GM12878 (cell line): ENCODE data around the gene POFUT1. TPM values are rescaled to one million over a fixed set of nuclear protein-coding genes. Genes with fewer than 3 reads are reported as not detected.

Experiments
- ATAC-seq: fragments of 200-7000 bp; cut with Tn5 transposase; 3 replicates; pipeline ENCODE4 v1.9.1; 2020; ENCODE audit warnings: mild to moderate bottlenecking, moderate library complexity
- BruUV-seq: library from RNA; stranded (reverse); fragments of 400-500 nt; replicated peaks from 2 replicates; lab custom pipeline; 2021; lab: Mats Ljungman, UMichigan
- CTCF ChIA-PET: fragments of 300-600 bp; sonication (Branson Sonifier 250); formaldehyde crosslinking; extraction: SDS; loops from one replicate; lab custom pipeline; 2021; ENCODE audit warnings: inconsistent platforms; lab: Yijun Ruan, JAX
- POLR2A ChIA-PET: fragments of 350-600 bp; formaldehyde crosslinking; extraction: SDS; loops from one replicate; lab custom pipeline; 2021; ENCODE audit warnings: inconsistent platforms; lab: Charles Lee
- RAD21 ChIA-PET: fragments of 300-600 bp; sonication (Branson Sonifier 250); formaldehyde crosslinking; loops from one replicate; lab custom pipeline; 2023; ENCODE audit warnings: antibody characterized with exemption; ENCODE audit not compliant: unreplicated experiment; lab: Charles Lee
- SMC1A ChIA-PET: fragments of 300-600 bp; sonication (Branson Sonifier 250); formaldehyde crosslinking; loops from one replicate; lab custom pipeline; 2023; ENCODE audit not compliant: unreplicated experiment, uncharacterized antibody; lab: Charles Lee
- DNase-seq: peaks from one replicate; pipeline ENCODE4 v3.0.0-alpha.2; 2011; ENCODE audit warnings: low read depth, low spot score
- FAIRE-seq: peaks from 3 replicates; lab custom pipeline; 2011; peaks lifted over from hg19 to GRCh38; lab: Jason Lieb, UNC
- H2AFZ ChIP-seq: 2 replicates; pipeline ENCODE4 v1.6.0; 2011; ENCODE audit warnings: low read depth, low read length, control low read depth; ENCODE audit not compliant: control insufficient read depth
- H3K27ac ChIP-seq: 2 replicates; pipeline ENCODE4 v1.5.1; 2011; ENCODE audit warnings: control low read depth; ENCODE audit not compliant: control insufficient read depth, insufficient read depth
- H3K27me3 ChIP-seq, 2 experiments: replicated peaks in 1 of 2; 2 replicates each; pipeline versions ENCODE4 v1.6.0 to v1.6.1; 2011; ENCODE audit warnings: low read length in 1 of 2; ENCODE audit not compliant: control insufficient read depth in 2 of 2, insufficient read depth in 2 of 2
- H3K36me3 ChIP-seq, 2 experiments: 2 replicates each; pipeline ENCODE4 v1.5.1; 2011; ENCODE audit warnings: low read length in 1 of 2; ENCODE audit not compliant: control insufficient read depth in 2 of 2, insufficient read depth in 2 of 2
- H3K4me1 ChIP-seq: 2 replicates; pipeline ENCODE4 v1.6.1; 2011; ENCODE audit warnings: mild to moderate bottlenecking, low read length, moderate library complexity, mixed read lengths; ENCODE audit not compliant: control insufficient read depth, insufficient read depth
- H3K4me2 ChIP-seq: 2 replicates; pipeline ENCODE4 v1.6.0; 2011; ENCODE audit warnings: control low read depth; ENCODE audit not compliant: control insufficient read depth, insufficient read depth
- H3K4me3 ChIP-seq: fragments of 200-600 bp; sonication (generic); 2 replicates; pipeline ENCODE4 v1.5.1; 2016
- H3K79me2 ChIP-seq: 2 replicates; pipeline ENCODE4 v1.6.0; 2011; ENCODE audit warnings: low read length; ENCODE audit not compliant: control insufficient read depth, insufficient read depth
- H3K9ac ChIP-seq: 2 replicates; pipeline ENCODE4 v1.8.0; 2011; ENCODE audit warnings: low read length, control low read depth, mixed read lengths; ENCODE audit not compliant: control insufficient read depth, insufficient read depth
- H3K9me3 ChIP-seq: replicated peaks from 3 replicates; pipeline ENCODE4 v1.5.1; 2011; ENCODE audit warnings: mild to moderate bottlenecking, low read length; ENCODE audit not compliant: control insufficient read depth, insufficient read depth
- H4K20me1 ChIP-seq: 2 replicates; pipeline ENCODE4 v1.6.0; 2011; ENCODE audit not compliant: control insufficient read depth, insufficient read depth
- BCL11A ChIP-seq: IDR thresholded peaks from 2 replicates; pipeline ENCODE4 v1.6.1; 2011; ENCODE audit warnings: low read depth, low read length
- CREB1 ChIP-seq: IDR thresholded peaks from 2 replicates; pipeline ENCODE4 v1.6.1; 2012; ENCODE audit warnings: low read depth, mild to moderate bottlenecking, inconsistent platforms
- CREM ChIP-seq: IDR thresholded peaks from 2 replicates; pipeline ENCODE4 v1.6.1; 2014; ENCODE audit warnings: antibody characterized with exemption, low read depth
- E2F4 ChIP-seq: IDR thresholded peaks from 2 replicates; pipeline ENCODE4 v1.6.1; 2012; ENCODE audit warnings: low read depth, low read length, improper control_type of control experiment
- EED ChIP-seq: sonication (generic); IDR thresholded peaks from 2 replicates; pipeline ENCODE4 v1.6.1; 2016; ENCODE audit warnings: antibody characterized with exemption, low read depth
- FOXM1 ChIP-seq: IDR thresholded peaks from 2 replicates; pipeline ENCODE4 v1.6.1; 2012; ENCODE audit warnings: low read depth, mild to moderate bottlenecking, inconsistent platforms, low read length, moderate library complexity
- MAX ChIP-seq: IDR thresholded peaks from 2 replicates; pipeline ENCODE4 v1.6.1; 2012; ENCODE audit warnings: low read depth, low read length, improper control_type of control experiment
- MEF2B ChIP-seq: fragments of 450-650 bp; IDR thresholded peaks from 2 replicates; pipeline ENCODE4 v1.6.1; 2018; ENCODE audit warnings: mild to moderate bottlenecking, moderate library complexity; ENCODE audit not compliant: partially characterized antibody, poor library complexity, severe bottlenecking
- MTA2 ChIP-seq: fragments of 450-650 bp; IDR thresholded peaks from 2 replicates; pipeline ENCODE4 v1.6.1; 2016; ENCODE audit warnings: low read depth, mild to moderate bottlenecking, moderate library complexity
- NFIC ChIP-seq: IDR thresholded peaks from 2 replicates; pipeline ENCODE4 v1.6.1; 2012; ENCODE audit warnings: low read depth, mild to moderate bottlenecking, inconsistent platforms, low read length, moderate library complexity
- RUNX3 ChIP-seq: IDR thresholded peaks from 2 replicates; pipeline ENCODE4 v1.6.1; 2012; ENCODE audit warnings: low read length, inconsistent platforms
- SMC3 ChIP-seq: IDR thresholded peaks from 2 replicates; pipeline ENCODE4 v1.6.1; 2011; ENCODE audit warnings: low read length, improper control_type of control experiment, borderline replicate concordance
- WGBS: methylation state at CpG from one replicate; pipeline ENCODE4 v1.1.6; 2016; ENCODE audit warnings: low lambda C conversion rate; ENCODE audit not compliant: insufficient replicate concordance, insufficient coverage; ENCODE audit errors: missing lambda C conversion rate; 5-methylcytosine and 5-hydroxymethylcytosine counted together
- in situ Hi-C: fragments of 300-500 bp; cut with MboI; formaldehyde crosslinking; loops from 9 replicates; pipeline ENCODE4 v1.14.3; 2018; ENCODE audit warnings: mixed read lengths
- intact Hi-C: fragments of 100-400 bp; cut with micrococcal nuclease; formaldehyde crosslinking; loops from one replicate; pipeline ENCODE4 v1.14.2; 2022; ENCODE audit not compliant: unreplicated experiment
- polyA plus RNA-seq, 11 experiments: library from polyadenylated mRNA; depleted of rRNA in 4 of 11; unstranded in 6 of 11; stranded (reverse) in 5 of 11; fragments of >200 nt; fragmentation: Nextera tagmentation in 4 of 11; fragmentation: Illumina TruSeq in 1 of 11; extraction: Ambion mirVana in 4 of 11; extraction: Trizol in 1 of 11; gene quantifications; 1 replicate in 1 of 11; 2 replicates in 10 of 11; pipeline versions ENCODE4 v1.2.1 to v1.2.3, GENCODE V29; 2011 to 2016; ENCODE audit warnings: inconsistent platforms in 2 of 11, missing spikeins in 2 of 11, low read depth in 1 of 11
- total RNA-seq, 4 experiments: library from RNA; depleted of rRNA in 3 of 4; stranded (reverse); fragments of >200 nt in 3 of 4; fragmentation: Illumina TruSeq in 1 of 4; extraction: Trizol in 1 of 4; gene quantifications; 2 replicates each; pipeline versions ENCODE4 v1.2.1 to v1.2.3, GENCODE V29; 2013 to 2021
- TF ChIP-seq, protein P1 (sequence below): fragments of 450-650 bp; IDR thresholded peaks from 2 replicates; pipeline ENCODE4 v1.6.1; 2017; ENCODE audit warnings: mild to moderate bottlenecking, low read depth, inconsistent platforms; ENCODE audit not compliant: poor library complexity, severe bottlenecking

Gene POFUT1
- total and polyA plus RNA-seq, 10 of the 15 experiments (the other 5 are each of a cell fraction or from before 2014, with no cell fraction given) = 2.6 to 33.4 (median 23.1) TPM

DNA sequence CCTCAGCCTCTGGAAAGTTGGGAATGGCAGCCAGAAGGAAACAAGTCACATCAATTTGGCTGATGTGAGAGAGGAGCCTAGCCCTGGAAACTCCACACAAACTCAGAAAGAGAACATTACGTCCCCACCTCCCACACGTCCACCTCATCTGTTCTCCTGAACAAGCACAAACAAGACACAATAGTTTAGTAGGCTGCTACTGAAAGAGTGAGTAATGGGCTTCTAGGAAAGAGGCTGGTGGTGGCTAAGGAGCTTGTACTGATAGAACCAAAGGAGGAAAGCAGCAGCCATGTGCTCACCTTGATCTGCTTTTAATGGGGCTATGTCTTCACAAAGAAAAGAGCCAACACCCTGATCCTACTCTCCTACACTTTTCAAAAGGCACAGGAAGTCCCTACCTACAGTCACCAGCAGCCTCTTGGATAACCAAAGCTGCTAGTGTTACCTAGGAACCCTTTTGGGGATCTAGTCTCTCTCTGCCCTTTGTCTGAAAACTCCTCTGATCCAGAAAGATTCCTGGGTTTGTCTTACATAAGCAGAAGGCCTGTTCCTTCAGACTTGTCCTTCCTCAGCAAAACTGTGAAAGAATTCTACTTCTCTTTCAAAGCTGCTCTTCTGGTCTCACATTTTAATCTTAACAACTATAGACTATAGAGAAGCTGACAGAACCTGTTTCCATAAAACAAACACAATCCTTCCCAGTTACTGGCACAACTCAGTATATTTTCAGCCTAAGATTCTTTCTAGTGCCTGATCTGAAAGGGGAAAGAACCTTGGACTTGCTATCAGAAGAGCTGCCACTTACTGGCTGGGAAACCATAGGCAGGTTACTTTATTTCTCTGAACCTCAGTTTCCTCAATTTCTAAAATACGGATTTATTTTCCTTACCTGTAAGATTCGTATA lies 3.2 kb upstream of the POFUT1 start:
- no peaks in the 10 kb centered on the region for H3K27me3 ChIP-seq
- peak overlapping the region; percentile 84 for H3K27ac ChIP-seq
- FAIRE-seq (no peak), ATAC-seq (no peak), DNase-seq (no peak)
- POLR2A ChIA-PET = interaction anchor here (0.5 kb wide), 1 partner anchor 41 kb away, joined by 5 read pairs; no protein-coding TSS in a partner anchor
- H3K4me2 ChIP-seq = peak overlapping the region; percentile 85
- SMC1A ChIA-PET = interaction anchor here (1.0 to 1.7 kb wide), 12 partner anchors 9 to 170 kb away, joined by 3 to 9 read pairs (median 3); no protein-coding TSS in a partner anchor
- CTCF ChIA-PET = interaction anchor here (0.8 to 1.6 kb wide), 3 partner anchors 75 to 170 kb away, joined by 3 to 5 read pairs (median 4); no protein-coding TSS in a partner anchor
- BruUV-seq = no TSS peak
- no peak overlapping the region for H2AFZ ChIP-seq
- no peaks in the 10 kb centered on the region; the same call in 1 of the 2 replicates for H4K20me1 ChIP-seq
- peak overlapping the region; percentile 98 for H3K9ac ChIP-seq
- no peaks in the 10 kb centered on the region for H3K9me3 ChIP-seq
- RAD21 ChIA-PET = interaction anchor here (0.5 to 2.8 kb wide), 10 partner anchors 27 to 225 kb away, joined by 3 to 22 read pairs (median 4); partner anchors contain the start of gene ASXL1
- H3K4me1 ChIP-seq = peaks cover 23% of the 10 kb centered on the region
- peaks cover 88% of the 10 kb centered on the region for H3K79me2 ChIP-seq
- in situ Hi-C loops = no loop called here
- H3K4me3 ChIP-seq = peak overlapping the region; percentile 77
- TF ChIP-seq CREM (peak; percentile 59; the same call in 1 of the 2 replicates), BCL11A (peak; percentile 55; the same call in 1 of the 2 replicates), NFIC (peak; percentile 28; the same call in 1 of the 2 replicates), EED (peak; percentile 73), MAX (no peak), MTA2 (no peak), MEF2B (no peak), E2F4 (no peak), FOXM1 (0 out of 2 replicates have a peak, but pooled peaks have one; percentile 21), RUNX3 (peak; percentile 10; the same call in 1 of the 2 replicates), CREB1 (peak; percentile 64; the same call in 1 of the 2 replicates), SMC3 (no peak)
- TF ChIP-seq, protein P1, sequence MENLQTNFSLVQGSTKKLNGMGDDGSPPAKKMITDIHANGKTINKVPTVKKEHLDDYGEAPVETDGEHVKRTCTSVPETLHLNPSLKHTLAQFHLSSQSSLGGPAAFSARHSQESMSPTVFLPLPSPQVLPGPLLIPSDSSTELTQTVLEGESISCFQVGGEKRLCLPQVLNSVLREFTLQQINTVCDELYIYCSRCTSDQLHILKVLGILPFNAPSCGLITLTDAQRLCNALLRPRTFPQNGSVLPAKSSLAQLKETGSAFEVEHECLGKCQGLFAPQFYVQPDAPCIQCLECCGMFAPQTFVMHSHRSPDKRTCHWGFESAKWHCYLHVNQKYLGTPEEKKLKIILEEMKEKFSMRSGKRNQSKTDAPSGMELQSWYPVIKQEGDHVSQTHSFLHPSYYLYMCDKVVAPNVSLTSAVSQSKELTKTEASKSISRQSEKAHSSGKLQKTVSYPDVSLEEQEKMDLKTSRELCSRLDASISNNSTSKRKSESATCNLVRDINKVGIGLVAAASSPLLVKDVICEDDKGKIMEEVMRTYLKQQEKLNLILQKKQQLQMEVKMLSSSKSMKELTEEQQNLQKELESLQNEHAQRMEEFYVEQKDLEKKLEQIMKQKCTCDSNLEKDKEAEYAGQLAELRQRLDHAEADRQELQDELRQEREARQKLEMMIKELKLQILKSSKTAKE = no peak
- peaks cover 6 to 25% of the 10 kb centered on the region in 2 experiments for H3K36me3 ChIP-seq
- 42% methylated on average over 4 of the region's 4 CpGs for WGBS
- intact Hi-C loops = loop anchor here (5.0 kb wide), 2 partner anchors 83 to 172 kb away; no protein-coding TSS in a partner anchor
